SK-N-SH treated with all-trans-retinoic acid at 6 μM for 48 hours (cell line): ENCODE results near the gene ZRANB2.

Experiments
- ATAC-seq: fragments of 200-7000 bp; cut with Tn5 transposase; 3 replicates; pipeline ENCODE4 v1.9.1; 2020; ENCODE audit warnings: mild to moderate bottlenecking, moderate library complexity
- BACH2 ChIP-seq: fragments of 250-450 bp; sonication (Bioruptor Pico); IDR thresholded peaks from 2 replicates; pipeline ENCODE4 v1.9.0; 2021; ENCODE audit warnings: mild to moderate bottlenecking, borderline replicate concordance
- CREB5 ChIP-seq: fragments of 250-450 bp; sonication (Bioruptor Pico); IDR thresholded peaks from 2 replicates; pipeline ENCODE4 v1.5.1; 2020; ENCODE audit warnings: low read depth, mild to moderate bottlenecking, moderate library complexity
- CSDC2 ChIP-seq: fragments of 250-450 bp; sonication (Bioruptor Pico); IDR thresholded peaks from 2 replicates; pipeline ENCODE4 v1.5.0; 2020; ENCODE audit warnings: mild to moderate bottlenecking, moderate library complexity
- CSRNP3 ChIP-seq: fragments of 250-450 bp; sonication (Bioruptor Pico); IDR thresholded peaks from 2 replicates; pipeline ENCODE4 v1.5.1; 2021; ENCODE audit warnings: mild to moderate bottlenecking, moderate library complexity
- GLIS3 ChIP-seq: fragments of 250-450 bp; sonication (Bioruptor Pico); IDR thresholded peaks from 2 replicates; pipeline ENCODE4 v1.5.0; 2020; ENCODE audit warnings: mild to moderate bottlenecking, moderate library complexity
- ISL1 ChIP-seq: fragments of 250-450 bp; sonication (Bioruptor Pico); IDR thresholded peaks from 2 replicates; pipeline ENCODE4 v2.1.2; 2022; ENCODE audit warnings: mild to moderate bottlenecking, moderate library complexity
- OSR1 ChIP-seq: fragments of 250-450 bp; sonication (Bioruptor Pico); IDR thresholded peaks from 2 replicates; pipeline ENCODE4 v1.8.0; 2022; ENCODE audit warnings: moderate library complexity, mild to moderate bottlenecking, inconsistent platforms
- POU6F1 ChIP-seq: fragments of 250-450 bp; sonication (Bioruptor Pico); IDR thresholded peaks from 2 replicates; pipeline ENCODE4 v1.8.0; 2021; ENCODE audit warnings: low read depth, mild to moderate bottlenecking, moderate library complexity, borderline replicate concordance
- PPARA ChIP-seq: fragments of 250-450 bp; sonication (Bioruptor Pico); IDR thresholded peaks from 2 replicates; pipeline ENCODE4 v1.5.0; 2020; ENCODE audit warnings: mild to moderate bottlenecking, borderline replicate concordance
- RARB ChIP-seq: fragments of 250-450 bp; sonication (Bioruptor Pico); IDR thresholded peaks from 2 replicates; pipeline ENCODE4 v1.8.0; 2021; ENCODE audit warnings: mild to moderate bottlenecking, moderate library complexity
- SNAI2 ChIP-seq: fragments of 250-450 bp; sonication (Bioruptor Pico); IDR thresholded peaks from 2 replicates; pipeline ENCODE4 v1.5.0; 2020; ENCODE audit warnings: mild to moderate bottlenecking, moderate library complexity
- TCF4 ChIP-seq: fragments of 250-450 bp; sonication (Bioruptor Pico); IDR thresholded peaks from 2 replicates; pipeline ENCODE4 v1.8.0; 2021; ENCODE audit warnings: mild to moderate bottlenecking, moderate library complexity, borderline replicate concordance
- TOX ChIP-seq: fragments of 250-450 bp; sonication (Bioruptor Pico); IDR thresholded peaks from 2 replicates; pipeline ENCODE4 v1.8.0; 2021; ENCODE audit warnings: mild to moderate bottlenecking, moderate library complexity, borderline replicate concordance
- TSHZ2 ChIP-seq: fragments of 250-450 bp; sonication (Bioruptor Pico); IDR thresholded peaks from 2 replicates; pipeline ENCODE4 v1.5.0; 2020; ENCODE audit warnings: mild to moderate bottlenecking, moderate library complexity
- ZC3H10 ChIP-seq: fragments of 250-450 bp; sonication (Bioruptor Pico); IDR thresholded peaks from 2 replicates; pipeline ENCODE4 v1.5.1; 2021; ENCODE audit warnings: mild to moderate bottlenecking, moderate library complexity
- ZFP3 ChIP-seq: fragments of 250-450 bp; sonication (Bioruptor Pico); IDR thresholded peaks from 2 replicates; pipeline ENCODE4 v1.5.0; 2020; ENCODE audit warnings: mild to moderate bottlenecking, moderate library complexity
- ZFP30 ChIP-seq: fragments of 450-650 bp; formaldehyde crosslinking; IDR thresholded peaks from 2 replicates; pipeline ENCODE4 v1.5.0; 2022; ENCODE audit warnings: mild to moderate bottlenecking, moderate library complexity
- ZNF565 ChIP-seq: fragments of 450-650 bp; formaldehyde crosslinking; conservative IDR thresholded peaks from 2 replicates; pipeline ENCODE4 v1.5.0; 2020; ENCODE audit warnings: low read depth, mild to moderate bottlenecking, moderate library complexity
- ZNF70 ChIP-seq: fragments of 450-650 bp; formaldehyde crosslinking; IDR thresholded peaks from 2 replicates; pipeline ENCODE4 v1.5.0; 2020; ENCODE audit warnings: mild to moderate bottlenecking, moderate library complexity
- ZNF8 ChIP-seq: fragments of 450-650 bp; formaldehyde crosslinking; IDR thresholded peaks from 2 replicates; pipeline ENCODE4 v1.5.0; 2020; ENCODE audit warnings: mild to moderate bottlenecking, moderate library complexity

The ZRANB2 gene

GRCh38 chr1:71094913-71095312, 14.1 kb upstream of the ZRANB2 start:
- no peak for ATAC-seq
- TF ChIP-seq BACH2 (CRISPR knock-in tag) = no peak
- TF ChIP-seq ZNF565 (CRISPR knock-in tag) = no peak
- TF ChIP-seq PPARA (CRISPR knock-in tag) = no peak
- TF ChIP-seq RARB = no peak
- TF ChIP-seq ZC3H10 (CRISPR knock-in tag) = no peak
- TF ChIP-seq, all 23 proteins: peak for 0

DNA sequence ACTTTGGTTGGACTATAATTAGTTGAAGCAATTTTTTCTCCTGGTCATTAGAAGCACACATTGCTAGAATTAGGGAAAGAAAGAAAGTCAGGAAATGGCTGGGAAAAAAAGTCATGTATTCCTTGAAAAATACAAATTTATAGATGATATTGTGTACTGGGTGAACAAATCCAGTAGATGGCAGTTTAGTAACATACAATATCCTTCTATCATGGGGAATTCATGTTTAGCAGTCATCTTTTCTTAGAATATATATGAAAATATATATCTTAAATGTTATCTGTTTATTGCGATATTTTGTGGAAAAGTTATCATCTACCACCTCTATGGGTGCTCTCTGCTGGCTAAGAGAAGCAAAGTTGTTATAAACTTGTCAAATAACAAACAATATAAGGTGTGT, 13.1 kb upstream of the ZRANB2 start:
- peak; percentile 75; the same call in 2 of the 3 replicates for ATAC-seq

DNA sequence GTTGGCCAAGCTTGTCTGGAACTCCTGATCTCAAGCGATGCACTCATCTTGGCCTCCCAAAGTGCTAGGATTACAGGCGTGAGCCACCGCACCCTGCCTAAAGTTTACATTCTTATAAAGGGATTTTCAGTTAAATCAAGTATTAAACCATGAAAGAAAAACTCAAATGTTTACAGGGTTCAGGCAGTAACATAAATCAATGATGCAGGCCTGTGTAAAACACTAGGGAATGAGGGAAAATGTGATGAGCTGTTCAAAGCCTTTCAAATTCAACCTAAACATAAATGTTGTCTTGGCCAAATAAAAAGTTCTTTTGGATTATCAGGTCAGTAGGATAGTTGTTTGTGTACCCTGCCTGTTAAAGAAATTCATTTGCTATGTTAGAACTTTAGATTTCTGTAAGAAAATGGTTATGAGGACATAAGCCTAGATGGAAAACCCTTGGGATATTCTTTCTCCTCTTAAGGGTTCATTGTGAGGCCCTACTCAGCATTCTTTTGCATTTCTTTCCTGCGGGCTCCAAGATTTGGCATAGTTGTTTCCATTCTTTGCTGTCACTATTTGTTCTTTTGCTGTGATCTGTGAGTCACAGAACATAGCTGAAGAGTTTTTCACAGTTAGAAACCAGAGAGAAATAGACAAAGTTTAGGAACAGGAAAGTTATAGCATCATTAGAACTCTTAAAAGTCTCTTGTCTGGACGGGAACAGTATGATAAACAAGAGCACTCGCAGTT, 8.9 kb upstream of the ZRANB2 start:
- peak; percentile 73 for ATAC-seq
- TF ChIP-seq SNAI2 (no peak), ZNF8 (CRISPR knock-in tag) (no peak), ZFP3 (CRISPR knock-in tag) (no peak), ZNF70 (CRISPR knock-in tag) (no peak), ZC3H10 (CRISPR knock-in tag) (no peak), CSDC2 (CRISPR knock-in tag) (no peak), TSHZ2 (CRISPR knock-in tag) (no peak), ISL1 (no peak), CSRNP3 (CRISPR knock-in tag) (no peak), CREB5 (CRISPR knock-in tag) (no peak), OSR1 (CRISPR knock-in tag) (no peak)

More for the DNA sequence above, 13.1 kb upstream of the ZRANB2 start:
- TF ChIP-seq ZNF8 (CRISPR knock-in tag) (no peak), BACH2 (CRISPR knock-in tag) (no peak), PPARA (CRISPR knock-in tag) (no peak), TCF4 (no peak), SNAI2 (no peak), TSHZ2 (CRISPR knock-in tag) (no peak), ZC3H10 (CRISPR knock-in tag) (no peak), CREB5 (CRISPR knock-in tag) (no peak), CSDC2 (CRISPR knock-in tag) (no peak), POU6F1 (CRISPR knock-in tag) (no peak), GLIS3 (CRISPR knock-in tag) (no peak), ZFP30 (CRISPR knock-in tag) (no peak), ZFP3 (CRISPR knock-in tag) (no peak), RARB (no peak), TOX (CRISPR knock-in tag) (no peak)
